ENCODE measurements around the gene AADACL3.

Gene AADACL3

GRCh38 chr1:12769031-12769430 lies 53.1 kb downstream of the AADACL3 start:
- DNase-seq (ENCODE audit: low spot score) = no peak

GRCh38 chr1:12769976-12770505 lies 54.1 kb downstream of the AADACL3 start:
- no peak for DNase-seq (ENCODE audit: low spot score)

GRCh38 chr1:12770620-12771019 lies 54.7 kb downstream of the AADACL3 start:
- no peak for DNase-seq (ENCODE audit: low spot score)

GRCh38 chr1:12771186-12771585 lies 55.3 kb downstream of the AADACL3 start:
- no peak for DNase-seq (ENCODE audit: low spot score)

GRCh38 chr1:12772520-12772919 lies 56.6 kb downstream of the AADACL3 start:
- DNase-seq (ENCODE audit: low spot score) = no peak

- no peak for DNase-seq (ENCODE audit: low spot score)
Measured at GRCh38 chr1:12773438-12773837, 57.5 kb downstream of the AADACL3 start, which contains the start of gene PRAMEF12. PRAMEF12 (plus strand) TSS chr1:12773738; CDS start chr1:12774868, 1,130 bp downstream.

GRCh38 chr1:12774801-12775345 lies 59.0 kb downstream of the AADACL3 start:
- DNase-seq (ENCODE audit: low spot score) = no peak

GRCh38 chr1:12775443-12775842 lies 59.5 kb downstream of the AADACL3 start:
- no peak for DNase-seq (ENCODE audit: low spot score)

GRCh38 chr1:12776801-12777557 lies 61.1 kb downstream of the AADACL3 start:
- no peak for DNase-seq (ENCODE audit: low spot score)
